ENCODE data around the gene FRMPD2. TPM values are rescaled to one million over a fixed set of nuclear protein-coding genes. Genes with fewer than 3 reads are reported as not detected.

The FRMPD2 gene
- total and polyA plus RNA-seq, 4 donors = 1.8 to 26.7 (median 7.0) TPM

DNA sequence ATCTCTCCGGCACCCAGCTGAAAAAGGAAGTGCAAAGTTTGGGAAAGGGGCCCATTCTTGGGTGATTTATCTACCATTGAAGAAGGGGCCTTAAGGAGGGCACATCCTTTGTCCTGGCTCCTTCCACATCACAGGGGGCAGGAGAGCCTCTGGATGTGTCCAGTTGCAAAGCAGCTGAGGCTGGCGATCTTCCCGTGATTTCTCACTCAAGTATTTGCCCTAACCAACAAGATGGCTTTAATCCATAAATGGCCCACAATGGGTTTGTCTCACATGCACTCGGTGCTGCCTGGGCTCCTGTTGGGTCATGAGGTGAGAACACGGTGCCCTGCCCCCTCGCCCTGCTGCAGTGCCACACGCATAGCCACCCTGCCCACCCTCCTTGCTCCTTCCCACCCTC, 14.2 kb upstream of the FRMPD2 start:
- 84 to 87% methylated on average over 7 of the region's 7 CpGs for WGBS, 2 donors
- TF ChIP-seq, protein P1, sequence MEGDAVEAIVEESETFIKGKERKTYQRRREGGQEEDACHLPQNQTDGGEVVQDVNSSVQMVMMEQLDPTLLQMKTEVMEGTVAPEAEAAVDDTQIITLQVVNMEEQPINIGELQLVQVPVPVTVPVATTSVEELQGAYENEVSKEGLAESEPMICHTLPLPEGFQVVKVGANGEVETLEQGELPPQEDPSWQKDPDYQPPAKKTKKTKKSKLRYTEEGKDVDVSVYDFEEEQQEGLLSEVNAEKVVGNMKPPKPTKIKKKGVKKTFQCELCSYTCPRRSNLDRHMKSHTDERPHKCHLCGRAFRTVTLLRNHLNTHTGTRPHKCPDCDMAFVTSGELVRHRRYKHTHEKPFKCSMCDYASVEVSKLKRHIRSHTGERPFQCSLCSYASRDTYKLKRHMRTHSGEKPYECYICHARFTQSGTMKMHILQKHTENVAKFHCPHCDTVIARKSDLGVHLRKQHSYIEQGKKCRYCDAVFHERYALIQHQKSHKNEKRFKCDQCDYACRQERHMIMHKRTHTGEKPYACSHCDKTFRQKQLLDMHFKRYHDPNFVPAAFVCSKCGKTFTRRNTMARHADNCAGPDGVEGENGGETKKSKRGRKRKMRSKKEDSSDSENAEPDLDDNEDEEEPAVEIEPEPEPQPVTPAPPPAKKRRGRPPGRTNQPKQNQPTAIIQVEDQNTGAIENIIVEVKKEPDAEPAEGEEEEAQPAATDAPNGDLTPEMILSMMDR (IDR thresholded peaks at IDR 0.05; ENCODE audit: control extremely low read depth, extremely low read depth) = no peak
- H3K4me3 ChIP-seq = no peak overlapping the region
- H3K36me3 ChIP-seq (ENCODE audit: control insufficient read depth in 4 of 4, insufficient read depth in 4 of 4, low read length in 4 of 4) = no peaks in the 10 kb centered on the region
- H3K9me3 ChIP-seq (ENCODE audit: control insufficient read depth in 4 of 4, insufficient read depth in 3 of 4, low read length in 3 of 4) = peaks cover 0 to 13% (median 3%) of the 10 kb centered on the region in 4 donors
- H3K27ac ChIP-seq (ENCODE audit: low read depth in 1 of 2, low read length in 1 of 2) = no peak overlapping the region
- peaks cover 0 to 14% (median 9%) of the 10 kb centered on the region in 5 donors for H3K4me1 ChIP-seq (ENCODE audit: control insufficient read depth in 5 of 5, insufficient read depth in 5 of 5, low read length in 5 of 5)
- no peak for DNase-seq
- ATAC-seq (ENCODE audit: insufficient read depth, low FRiP score) = no peak
- no peak overlapping the region for H3K9ac ChIP-seq (ENCODE audit: insufficient read depth in 1 of 2, low read length in 2 of 2)
- H3K27me3 ChIP-seq (ENCODE audit: control insufficient read depth in 3 of 3, insufficient read depth in 3 of 3, low read length in 2 of 3) = peaks cover 0 to 5% (median 0%) of the 10 kb centered on the region in 3 donors

GRCh38 chr10:48287417-48288391, 13.2 kb upstream of the FRMPD2 start:
- H3K27ac ChIP-seq (ENCODE audit: low read depth in 1 of 2, low read length in 1 of 2) = no peak overlapping the region
- H3K4me1 ChIP-seq (ENCODE audit: control insufficient read depth in 5 of 5, insufficient read depth in 5 of 5, low read length in 5 of 5) = peaks cover 0 to 14% (median 9%) of the 10 kb centered on the region in 5 donors
- 59 to 60% methylated on average over 13 of the region's 13 CpGs for WGBS, 2 donors
- no peak overlapping the region for H3K9ac ChIP-seq (ENCODE audit: insufficient read depth in 1 of 2, low read length in 2 of 2)
- peaks cover 0 to 13% (median 3%) of the 10 kb centered on the region in 4 donors for H3K9me3 ChIP-seq (ENCODE audit: control insufficient read depth in 4 of 4, insufficient read depth in 3 of 4, low read length in 3 of 4)
- TF ChIP-seq, protein P1 (IDR thresholded peaks at IDR 0.05; ENCODE audit: control extremely low read depth, extremely low read depth) = no peak
- H3K4me3 ChIP-seq = no peak overlapping the region
- ATAC-seq (ENCODE audit: insufficient read depth, low FRiP score) (no peak), DNase-seq (peak; percentile 52 to 79 (median 65))
- no peaks in the 10 kb centered on the region for H3K36me3 ChIP-seq (ENCODE audit: control insufficient read depth in 4 of 4, insufficient read depth in 4 of 4, low read length in 4 of 4)
- peaks cover 0 to 5% (median 0%) of the 10 kb centered on the region in 3 donors for H3K27me3 ChIP-seq (ENCODE audit: control insufficient read depth in 3 of 3, insufficient read depth in 3 of 3, low read length in 2 of 3)

DNA sequence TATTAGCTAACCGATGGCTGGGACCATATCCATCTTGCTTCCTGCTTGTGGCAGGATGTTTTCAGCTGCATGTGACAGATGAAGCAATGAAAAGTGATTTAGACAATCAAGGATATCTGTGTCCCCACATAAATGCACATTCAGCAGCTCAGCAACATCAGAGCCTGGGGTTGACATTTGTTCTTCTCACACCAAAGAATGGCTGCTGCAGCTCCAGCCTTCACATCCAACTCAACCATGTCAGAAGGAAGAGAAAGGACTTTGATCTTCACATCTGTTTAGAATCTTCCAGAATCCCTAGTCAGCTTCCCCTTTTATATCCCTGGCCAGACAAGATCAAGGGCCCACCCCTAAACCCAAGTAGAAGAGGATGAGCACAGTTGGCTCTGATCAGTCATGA, 11.9 kb upstream of the FRMPD2 start:
- no peak overlapping the region for H3K9ac ChIP-seq (ENCODE audit: insufficient read depth in 1 of 2, low read length in 2 of 2)
- DNase-seq = no peak
- WGBS, 2 donors = 45 to 79% methylated on average over 1 of the region's 1 CpG
- TF ChIP-seq, protein P1 (IDR thresholded peaks at IDR 0.05; ENCODE audit: control extremely low read depth, extremely low read depth) = no peak
- H3K4me3 ChIP-seq = no peak overlapping the region
- no peak overlapping the region for H3K27ac ChIP-seq (ENCODE audit: low read depth in 1 of 2, low read length in 1 of 2)
- H3K4me1 ChIP-seq (ENCODE audit: control insufficient read depth in 5 of 5, insufficient read depth in 5 of 5, low read length in 5 of 5) = peaks cover 0 to 14% (median 9%) of the 10 kb centered on the region in 5 donors
- peaks cover 0 to 13% (median 3%) of the 10 kb centered on the region in 4 donors for H3K9me3 ChIP-seq (ENCODE audit: control insufficient read depth in 4 of 4, insufficient read depth in 3 of 4, low read length in 3 of 4)
- ATAC-seq (ENCODE audit: insufficient read depth, low FRiP score) = no peak
- H3K36me3 ChIP-seq (ENCODE audit: control insufficient read depth in 4 of 4, insufficient read depth in 4 of 4, low read length in 4 of 4) = no peaks in the 10 kb centered on the region
- peaks cover 0 to 5% (median 0%) of the 10 kb centered on the region in 3 donors for H3K27me3 ChIP-seq (ENCODE audit: control insufficient read depth in 3 of 3, insufficient read depth in 3 of 3, low read length in 2 of 3)
